Small intestine (tissue), 7 donors: ENCODE data around the gene PARD3. TPM values are rescaled to one million over a fixed set of nuclear protein-coding genes. Genes with fewer than 3 reads are reported as not detected.

Experiments used
- DNase-seq, 2 donors: peaks; one replicate each; pipeline versions ENCODE4 v3.0.0 to v3.0.0-alpha.2; 2013
- FAIRE-seq: peaks from 2 replicates; lab custom pipeline; 2012; peaks lifted over from hg19 to GRCh38; lab: Jason Lieb, UNC
- H3K27ac ChIP-seq, 3 donors: one replicate each; pipeline ENCODE4 v1.5.1; 2013; ENCODE audit warnings: low read length in 2 of 3, mild to moderate bottlenecking in 2 of 3, control low read depth in 1 of 3, inconsistent platforms in 1 of 3, low read depth in 1 of 3, moderate library complexity in 1 of 3
- H3K27me3 ChIP-seq, 3 donors: one replicate each; pipeline ENCODE4 v1.6.1; 2013; ENCODE audit warnings: low read length in 3 of 3, inconsistent platforms in 1 of 3; ENCODE audit not compliant: control insufficient read depth in 3 of 3, insufficient read depth in 3 of 3
- H3K36me3 ChIP-seq, 3 donors: one replicate each; pipeline ENCODE4 v1.6.1; 2013; ENCODE audit warnings: low read length in 3 of 3, inconsistent platforms in 1 of 3, low read depth in 1 of 3, mild to moderate bottlenecking in 1 of 3, moderate library complexity in 1 of 3; ENCODE audit not compliant: control insufficient read depth in 3 of 3, insufficient read depth in 2 of 3
- H3K4me1 ChIP-seq, 3 donors: one replicate each; pipeline ENCODE4 v1.6.1; 2013; ENCODE audit warnings: low read length in 2 of 3, inconsistent platforms in 1 of 3, low read depth in 1 of 3, mild to moderate bottlenecking in 1 of 3, moderate library complexity in 1 of 3; ENCODE audit not compliant: control insufficient read depth in 3 of 3, insufficient read depth in 2 of 3
- H3K4me3 ChIP-seq, 3 donors: one replicate each; pipeline ENCODE4 v1.5.1; 2013; ENCODE audit warnings: low read length in 3 of 3, control low read depth in 1 of 3, inconsistent platforms in 1 of 3, low read depth in 1 of 3, mild to moderate bottlenecking in 1 of 3, moderate library complexity in 1 of 3
- H3K9me3 ChIP-seq, 2 donors: one replicate each; pipeline ENCODE4 v1.6.1; 2013; ENCODE audit warnings: low read depth in 1 of 2, low read length in 1 of 2; ENCODE audit not compliant: control insufficient read depth in 2 of 2, insufficient read depth in 1 of 2
- WGBS, 3 donors: extraction: QIAGEN DNeasy Blood & Tissue Kit; methylation state at CpG; one replicate each; pipeline ENCODE4 v1.1.7; 2013; 5-methylcytosine and 5-hydroxymethylcytosine counted together
- polyA plus RNA-seq, 4 donors: library from polyadenylated mRNA; stranded (reverse) in 3 of 4; unstranded in 1 of 4; fragments of 200-250 nt in 3 of 4; fragments of 120-200 nt in 1 of 4; gene quantifications; one replicate each; pipeline versions ENCODE4 v1.2.1 to v1.2.3, GENCODE V29; 2013
- donor health status: healthy with polysubstance abuse.
- donor health status: control.
- donor health status: control.
- donor health status: Bipolar disorder and iron deficiency.
- donor health status: healthy.

Gene PARD3
- polyA plus RNA-seq, 4 donors: 14.3 to 24.3 (median 15.5) TPM

DNA sequence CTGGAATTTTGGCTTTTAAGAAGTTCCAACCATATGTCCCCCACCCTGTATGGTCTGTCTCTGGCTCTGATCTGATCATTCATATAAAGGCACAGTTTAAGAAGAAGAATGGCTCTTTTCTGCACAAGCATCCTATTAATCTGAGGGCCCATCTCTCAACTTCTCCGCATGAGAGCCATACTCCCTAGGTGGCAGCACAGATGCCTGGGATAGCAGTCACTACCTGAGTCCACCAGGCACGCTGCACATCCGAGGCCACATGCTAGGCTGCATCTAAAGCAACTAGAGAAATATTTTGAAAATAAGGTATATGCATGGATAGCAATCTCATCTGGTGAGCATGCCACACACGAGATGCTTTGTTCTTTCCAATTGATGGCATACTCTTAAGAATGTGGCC is 565.5 kb downstream of the PARD3 start:
- H3K4me3 ChIP-seq: no peak overlapping the region
- no peaks in the 10 kb centered on the region for H3K4me1 ChIP-seq
- H3K27me3 ChIP-seq: no peaks in the 10 kb centered on the region
- DNase-seq: no peak
- no peak for FAIRE-seq
- H3K36me3 ChIP-seq: no peaks in the 10 kb centered on the region
- H3K27ac ChIP-seq: no peak overlapping the region
- H3K9me3 ChIP-seq: no peaks in the 10 kb centered on the region
- WGBS, 3 donors: 88 to 89% (median 88%) methylated on average over 4 of the region's 4 CpGs

GRCh38 chr10:34247560-34247959 is 567.5 kb downstream of the PARD3 start:
- Histone ChIP-seq H3K4me1 (no peaks in the 10 kb centered on the region), H3K27me3 (no peaks in the 10 kb centered on the region), H3K4me3 (no peak overlapping the region), H3K9me3 (no peaks in the 10 kb centered on the region), H3K27ac (no peak overlapping the region), H3K36me3 (no peaks in the 10 kb centered on the region)
- WGBS, 3 donors: 91 to 94% (median 93%) methylated on average over 3 of the region's 3 CpGs
- DNase-seq (no peak), FAIRE-seq (no peak)

DNA sequence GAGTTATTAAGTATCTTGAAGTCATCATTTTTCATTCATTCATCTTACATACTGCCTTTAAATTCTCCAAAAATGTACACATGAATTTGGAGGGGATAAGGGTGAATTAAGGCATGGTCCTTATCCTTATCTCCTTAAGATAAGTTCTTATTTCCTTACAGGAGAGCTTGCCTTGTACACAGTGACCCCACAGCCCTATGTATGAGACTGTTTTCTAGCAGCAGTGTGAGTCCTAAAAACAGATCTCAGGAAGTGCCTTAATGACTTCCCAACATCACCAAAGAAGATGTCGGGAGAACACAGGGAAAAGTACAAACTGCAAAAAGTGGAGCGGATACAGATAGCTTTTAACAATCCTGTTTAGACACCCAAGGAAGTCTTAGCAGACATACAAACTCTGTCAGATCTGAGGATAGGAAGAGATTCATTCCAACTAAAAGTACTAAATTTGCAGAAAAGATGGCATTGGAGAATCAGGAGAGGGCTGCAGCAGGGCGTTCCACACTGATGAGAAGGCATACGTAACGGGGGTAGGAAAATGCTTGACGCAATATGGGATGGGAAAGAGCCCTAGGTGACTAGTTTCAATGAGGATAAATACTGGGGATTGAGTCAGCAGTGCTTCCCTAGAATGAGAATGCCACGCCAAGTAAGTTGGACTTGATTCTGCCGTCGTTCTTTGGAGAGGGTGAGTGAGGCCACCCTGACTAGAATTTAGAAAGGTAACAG is 570.2 kb downstream of the PARD3 start:
- 86 to 94% (median 94%) methylated on average over 9 of the region's 9 CpGs for WGBS, 3 donors
- no peaks in the 10 kb centered on the region for H3K27me3 ChIP-seq
- FAIRE-seq: no peak
- DNase-seq: no peak
- no peaks in the 10 kb centered on the region for H3K9me3 ChIP-seq
- H3K27ac ChIP-seq: no peak overlapping the region
- H3K4me3 ChIP-seq: no peak overlapping the region
- no peaks in the 10 kb centered on the region for H3K4me1 ChIP-seq
- peaks cover 0 to 4% (median 0%) of the 10 kb centered on the region in 3 donors for H3K36me3 ChIP-seq

DNA sequence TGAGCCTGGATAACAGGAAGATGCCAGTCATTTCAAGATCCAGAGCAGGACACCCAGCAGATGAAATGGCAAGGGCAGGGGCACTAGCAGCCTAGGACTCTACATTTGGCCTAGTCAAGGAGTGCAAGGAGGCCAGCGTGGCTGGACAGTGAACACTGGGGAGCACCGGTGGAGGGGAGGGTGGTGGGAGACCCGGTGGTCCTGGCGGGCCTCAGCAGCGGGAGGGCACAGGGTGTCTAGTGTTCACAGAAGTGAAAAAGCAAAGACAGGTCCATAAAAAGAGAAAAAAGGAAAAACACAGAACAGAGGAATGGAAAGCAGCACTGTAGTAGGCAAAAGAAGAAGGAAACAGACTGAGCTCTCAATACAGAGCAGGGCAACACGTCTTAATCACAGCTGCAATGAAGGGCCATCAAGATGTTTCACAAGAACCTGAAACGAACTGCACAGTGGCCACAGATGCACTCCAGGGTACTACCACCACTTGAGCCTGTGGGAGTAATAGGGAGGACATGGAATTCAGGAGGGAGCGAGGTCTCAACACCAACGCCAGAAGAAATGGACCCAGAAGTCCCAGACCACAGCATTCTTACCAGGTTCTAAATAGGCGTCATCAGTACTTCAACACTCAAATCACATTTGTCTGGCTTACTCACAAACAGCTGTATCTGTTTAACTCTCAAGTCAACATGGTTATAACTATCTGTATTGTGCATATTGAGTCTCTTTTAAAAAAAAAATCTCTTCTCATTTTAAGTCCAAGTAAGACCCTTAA is 573.7 kb downstream of the PARD3 start:
- no peaks in the 10 kb centered on the region for H3K4me1 ChIP-seq
- H3K27ac ChIP-seq: no peak overlapping the region
- 89 to 92% (median 90%) methylated on average over 10 of the region's 10 CpGs for WGBS, 3 donors
- no peaks in the 10 kb centered on the region for H3K27me3 ChIP-seq
- H3K4me3 ChIP-seq: no peak overlapping the region
- H3K9me3 ChIP-seq: no peaks in the 10 kb centered on the region
- DNase-seq (no peak), FAIRE-seq (no peak)
- peaks cover 0 to 4% (median 0%) of the 10 kb centered on the region in 3 donors for H3K36me3 ChIP-seq

- WGBS, 3 donors: 85 to 97% (median 87%) methylated on average over 7 of the region's 7 CpGs
- Histone ChIP-seq H3K9me3 (no peaks in the 10 kb centered on the region), H3K27me3 (no peaks in the 10 kb centered on the region), H3K27ac (no peak overlapping the region), H3K36me3 (peaks cover 0 to 4% (median 0%) of the 10 kb centered on the region in 3 donors), H3K4me3 (no peak overlapping the region), H3K4me1 (no peaks in the 10 kb centered on the region)
- FAIRE-seq (no peak), DNase-seq (no peak)
Observed at GRCh38 chr10:34240039-34240438, 575.1 kb downstream of the PARD3 start.

DNA sequence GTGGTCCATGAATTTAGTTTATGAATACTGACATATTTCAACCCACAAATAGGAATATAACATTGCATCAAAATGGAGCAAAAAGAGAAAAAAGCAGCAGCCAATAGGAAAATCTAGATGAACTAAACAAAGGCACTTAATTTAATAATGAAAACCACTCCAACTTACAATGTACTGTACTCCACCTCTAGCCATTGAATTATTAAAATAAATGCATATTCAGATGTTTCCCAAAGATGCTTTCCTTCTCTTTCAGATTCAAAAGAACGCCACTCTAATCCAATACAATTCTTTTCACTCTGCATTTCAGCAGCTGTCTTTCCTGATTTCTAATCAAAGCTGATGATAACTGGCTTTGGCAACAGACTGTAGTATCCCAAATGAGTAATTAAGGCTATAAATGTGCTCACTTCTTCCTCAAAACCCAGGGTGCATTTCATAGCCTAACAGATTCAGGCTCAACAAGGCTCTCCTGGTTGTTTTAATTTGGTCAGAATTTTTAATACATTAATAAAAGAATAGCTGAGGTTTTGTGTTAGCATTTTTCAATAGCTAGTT is 577.1 kb downstream of the PARD3 start:
- FAIRE-seq: no peak
- Histone ChIP-seq H3K36me3 (peaks cover 0 to 4% (median 0%) of the 10 kb centered on the region in 3 donors), H3K4me3 (no peak overlapping the region), H3K9me3 (no peaks in the 10 kb centered on the region), H3K27me3 (no peaks in the 10 kb centered on the region), H3K27ac (no peak overlapping the region), H3K4me1 (no peaks in the 10 kb centered on the region)
- no peak for DNase-seq
- 10 to 61% (median 41%) methylated on average over 1 of the region's 1 CpG for WGBS, 3 donors

DNA sequence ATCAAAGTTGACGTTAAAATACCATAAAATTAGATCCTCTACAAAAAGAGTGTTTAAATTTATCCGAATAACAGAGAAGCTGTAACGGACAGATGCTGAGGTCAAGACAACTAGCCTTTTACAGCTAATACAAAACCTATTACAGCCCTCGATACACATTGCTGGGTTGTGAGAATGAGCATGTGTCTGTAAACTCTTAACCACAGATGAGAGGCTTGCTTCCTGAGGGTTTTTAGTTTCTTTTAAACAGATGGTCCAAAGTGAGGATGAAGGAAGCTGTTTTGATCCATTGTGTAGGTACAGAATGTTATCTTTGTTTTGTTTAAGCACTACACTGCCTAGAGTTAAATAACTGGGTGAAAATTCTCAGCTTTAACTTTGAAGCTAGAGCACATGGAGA is 578.2 kb downstream of the PARD3 start:
- DNase-seq (no peak), FAIRE-seq (no peak)
- 68 to 83% (median 70%) methylated on average over 4 of the region's 4 CpGs for WGBS, 3 donors
- Histone ChIP-seq H3K27ac (no peak overlapping the region), H3K4me3 (no peak overlapping the region), H3K36me3 (peaks cover 0 to 4% (median 0%) of the 10 kb centered on the region in 3 donors), H3K9me3 (no peaks in the 10 kb centered on the region), H3K27me3 (no peaks in the 10 kb centered on the region), H3K4me1 (peaks cover 2 to 4% (median 3%) of the 10 kb centered on the region in 3 donors)

DNA sequence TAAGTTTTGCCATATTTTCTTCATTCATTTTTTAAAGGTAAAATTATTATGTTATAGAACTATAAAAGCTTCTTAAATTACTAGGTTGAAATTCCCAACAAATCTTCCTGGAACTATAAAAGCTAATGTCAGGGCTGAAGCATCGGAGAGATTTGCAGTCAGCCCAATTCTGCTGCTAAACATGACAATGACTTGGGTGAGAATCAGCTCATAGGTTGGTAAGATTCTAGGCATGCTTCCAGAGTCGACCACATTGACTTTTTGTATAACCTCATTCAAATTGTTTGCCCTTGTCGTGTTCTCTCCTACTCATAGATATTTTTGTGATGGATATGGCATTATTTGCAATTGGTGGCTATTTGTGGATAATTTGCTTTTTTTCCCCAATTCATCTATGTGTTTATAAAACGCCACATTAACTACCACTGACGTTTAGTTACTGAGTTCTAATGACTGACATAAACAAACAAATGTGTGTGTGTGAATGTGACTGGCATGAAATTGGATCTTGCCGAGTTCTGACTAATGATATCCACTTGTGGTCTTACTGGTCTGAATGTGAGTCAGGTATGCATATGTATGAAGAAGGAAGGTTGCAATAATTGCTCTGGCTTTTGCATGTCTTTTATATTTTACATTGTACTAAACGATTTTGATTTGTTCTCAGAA is 579.8 kb downstream of the PARD3 start:
- Histone ChIP-seq H3K4me1 (peaks cover 2 to 6% (median 3%) of the 10 kb centered on the region in 3 donors), H3K27me3 (no peaks in the 10 kb centered on the region), H3K9me3 (no peaks in the 10 kb centered on the region), H3K27ac (no peak overlapping the region), H3K36me3 (no peaks in the 10 kb centered on the region), H3K4me3 (no peak overlapping the region)
- WGBS, 3 donors: 81 to 93% (median 82%) methylated on average over 7 of the region's 7 CpGs
- FAIRE-seq (peak; percentile 57), DNase-seq (no peak)
